Type B pancreatic cell (in vitro differentiated cells): Measurements from ENCODE around the gene BAG5. TPM values are rescaled to one million over a fixed set of nuclear protein-coding genes. Genes with fewer than 3 reads are reported as not detected.

ENCODE experiments used
- DNase-seq: peaks from one replicate; pipeline ENCODE4 v3.0.0; 2021; ENCODE audit warnings: mixed read lengths; ENCODE audit not compliant: unreplicated experiment; ENCODE audit errors: extremely low spot score
- H3K27ac Mint-ChIP-seq: 2 replicates; pipeline ENCODE4 v1.8.0; 2021; ENCODE audit warnings: mild to moderate bottlenecking, mixed read lengths
- H3K27me3 Mint-ChIP-seq: 2 replicates; pipeline ENCODE4 v1.8.0; 2021; ENCODE audit warnings: mixed read lengths
- H3K36me3 Mint-ChIP-seq: 2 replicates; pipeline ENCODE4 v1.8.0; 2021; ENCODE audit warnings: mixed read lengths
- H3K4me1 Mint-ChIP-seq: one replicate; pipeline ENCODE4 v1.8.0; 2021; ENCODE audit warnings: mixed read lengths; ENCODE audit not compliant: unreplicated experiment
- H3K4me3 Mint-ChIP-seq: 2 replicates; pipeline ENCODE4 v1.8.0; 2021; ENCODE audit warnings: mild to moderate bottlenecking, mixed read lengths
- H3K9me3 Mint-ChIP-seq: 2 replicates; pipeline ENCODE4 v1.8.0; 2021; ENCODE audit warnings: mixed read lengths
- CTCF ChIP-seq: fragments of 200-600 bp; sonication (generic); conservative IDR thresholded peaks from 2 replicates; pipeline ENCODE4 v1.5.0; 2021; ENCODE audit warnings: antibody characterized with exemption, mild to moderate bottlenecking
- total RNA-seq: library from RNA; stranded (reverse); gene quantifications from 2 replicates; pipeline ENCODE4 v1.2.1, GENCODE V29; 2021; ENCODE audit warnings: low replicate concordance

Gene BAG5
- total RNA-seq, 1 donor from 2014 or later = 23.3 TPM

DNA sequence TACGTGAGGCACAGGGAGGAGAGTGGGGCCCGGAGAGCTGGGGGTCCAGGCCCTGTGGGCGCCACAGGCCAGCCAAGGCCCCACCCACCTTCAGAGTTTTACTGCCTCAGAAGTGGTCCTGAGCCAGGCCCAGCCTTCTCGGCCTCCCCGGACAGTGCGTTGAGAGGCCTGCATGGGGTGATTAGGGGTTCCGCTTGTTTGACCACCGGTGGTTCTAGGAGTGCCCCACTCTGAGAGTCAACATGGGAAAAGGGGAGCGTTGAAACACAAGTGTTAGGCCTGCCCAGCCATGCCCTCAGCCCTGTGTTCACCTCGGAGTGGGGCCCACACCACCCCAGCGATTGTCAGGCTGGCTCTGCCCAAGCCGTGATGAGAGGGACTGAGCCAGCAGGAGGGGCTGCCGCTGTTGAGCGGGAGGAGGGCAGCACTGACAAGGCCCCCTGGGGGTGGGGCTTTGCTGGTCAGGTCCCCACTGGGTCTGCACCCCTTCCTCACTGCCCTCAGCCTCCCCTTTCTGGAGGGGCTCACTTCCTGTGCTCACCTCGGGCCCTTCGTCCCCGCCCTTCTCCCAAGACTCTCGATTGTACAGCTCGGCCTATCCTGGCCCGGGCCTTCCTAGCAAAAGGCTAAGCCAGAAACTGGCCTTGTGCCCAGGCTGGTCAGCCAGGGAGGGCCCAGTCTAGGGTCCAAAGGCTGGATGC, 44.6 kb downstream of the BAG5 start:
- peaks cover 13% of the 10 kb centered on the region for H3K4me1 Mint-ChIP-seq
- no peak overlapping the region for H3K27ac Mint-ChIP-seq
- peak overlapping the region; percentile 29 for H3K4me3 Mint-ChIP-seq
- TF ChIP-seq CTCF = no peak
- DNase-seq = no peak
- peaks cover 4% of the 10 kb centered on the region for H3K27me3 Mint-ChIP-seq
- no peaks in the 10 kb centered on the region for H3K9me3 Mint-ChIP-seq
- H3K36me3 Mint-ChIP-seq = no peaks in the 10 kb centered on the region

- H3K4me1 Mint-ChIP-seq = peaks cover 13% of the 10 kb centered on the region
- H3K36me3 Mint-ChIP-seq = peaks cover 3% of the 10 kb centered on the region
- TF ChIP-seq CTCF = no peak
- DNase-seq = no peak
- H3K9me3 Mint-ChIP-seq = no peaks in the 10 kb centered on the region
- H3K27ac Mint-ChIP-seq = peak overlapping the region; percentile 81
- H3K27me3 Mint-ChIP-seq = peaks cover 4% of the 10 kb centered on the region
- H3K4me3 Mint-ChIP-seq = peak overlapping the region; percentile 36
Observed at GRCh38 chr14:103517174-103517566, 45.3 kb downstream of the BAG5 start.

DNA sequence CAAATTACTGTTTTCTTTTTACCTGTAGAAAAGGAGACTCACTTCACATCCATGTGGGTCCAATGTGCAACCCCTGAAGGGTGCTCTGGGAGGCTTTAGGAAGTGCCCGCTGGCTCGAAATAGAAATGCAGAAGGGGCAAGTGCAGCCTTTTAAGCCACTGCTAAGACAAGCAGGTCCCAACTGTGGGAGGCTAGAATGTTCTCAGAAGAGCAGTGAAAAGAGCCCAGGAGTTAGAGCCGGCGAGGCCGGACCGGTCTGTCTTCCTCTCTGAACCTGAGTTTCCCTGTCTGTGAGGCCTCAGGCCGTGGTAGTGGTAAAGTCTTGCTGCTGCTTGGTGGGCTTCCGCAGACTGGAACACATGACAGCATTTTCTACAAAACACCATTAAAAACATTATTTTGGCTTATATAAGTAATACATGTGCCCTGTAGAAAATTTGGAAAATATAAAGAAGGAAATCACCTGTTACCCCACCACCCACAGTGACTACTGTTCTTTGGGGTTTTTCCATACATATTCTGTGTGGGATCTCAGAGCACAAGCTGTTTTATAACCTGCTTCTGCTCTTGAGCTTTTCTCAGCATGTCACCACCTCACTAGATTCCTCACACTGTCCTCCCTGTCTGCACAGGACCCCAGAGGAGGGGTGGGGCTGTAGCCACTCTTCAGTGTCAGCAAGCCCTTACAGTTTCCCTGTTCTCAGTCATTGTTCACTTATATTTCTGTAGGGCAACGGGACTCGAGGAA, 45.9 kb downstream of the BAG5 start:
- Mint-ChIP-seq H3K27ac (peak overlapping the region; percentile 81), H3K4me3 (peak overlapping the region; percentile 36), H3K4me1 (peaks cover 13% of the 10 kb centered on the region), H3K27me3 (peaks cover 4% of the 10 kb centered on the region), H3K36me3 (peaks cover 3% of the 10 kb centered on the region), H3K9me3 (no peaks in the 10 kb centered on the region)
- no peak for DNase-seq
- TF ChIP-seq CTCF = no peak

- no peak for DNase-seq
- peaks cover 4% of the 10 kb centered on the region for H3K27me3 Mint-ChIP-seq
- peaks cover 13% of the 10 kb centered on the region for H3K4me1 Mint-ChIP-seq
Observed at GRCh38 chr14:103514596-103515421, 47.6 kb downstream of the BAG5 start.

More at GRCh38 chr14:103514596-103515421, 47.6 kb downstream of the BAG5 start:
- no peak for TF ChIP-seq CTCF
- Mint-ChIP-seq H3K4me3 (no peak overlapping the region), H3K9me3 (no peaks in the 10 kb centered on the region), H3K27ac (peak overlapping the region; percentile 43), H3K36me3 (peaks cover 13% of the 10 kb centered on the region)
